Measurements from ENCODE around the gene TLCD5. TPM values are rescaled to one million over a fixed set of nuclear protein-coding genes. Genes with fewer than 3 reads are reported as not detected.

The TLCD5 gene
- total and polyA plus RNA-seq, 2 experiments from 2014 or later = 6.8 to 10.6 TPM

DNA sequence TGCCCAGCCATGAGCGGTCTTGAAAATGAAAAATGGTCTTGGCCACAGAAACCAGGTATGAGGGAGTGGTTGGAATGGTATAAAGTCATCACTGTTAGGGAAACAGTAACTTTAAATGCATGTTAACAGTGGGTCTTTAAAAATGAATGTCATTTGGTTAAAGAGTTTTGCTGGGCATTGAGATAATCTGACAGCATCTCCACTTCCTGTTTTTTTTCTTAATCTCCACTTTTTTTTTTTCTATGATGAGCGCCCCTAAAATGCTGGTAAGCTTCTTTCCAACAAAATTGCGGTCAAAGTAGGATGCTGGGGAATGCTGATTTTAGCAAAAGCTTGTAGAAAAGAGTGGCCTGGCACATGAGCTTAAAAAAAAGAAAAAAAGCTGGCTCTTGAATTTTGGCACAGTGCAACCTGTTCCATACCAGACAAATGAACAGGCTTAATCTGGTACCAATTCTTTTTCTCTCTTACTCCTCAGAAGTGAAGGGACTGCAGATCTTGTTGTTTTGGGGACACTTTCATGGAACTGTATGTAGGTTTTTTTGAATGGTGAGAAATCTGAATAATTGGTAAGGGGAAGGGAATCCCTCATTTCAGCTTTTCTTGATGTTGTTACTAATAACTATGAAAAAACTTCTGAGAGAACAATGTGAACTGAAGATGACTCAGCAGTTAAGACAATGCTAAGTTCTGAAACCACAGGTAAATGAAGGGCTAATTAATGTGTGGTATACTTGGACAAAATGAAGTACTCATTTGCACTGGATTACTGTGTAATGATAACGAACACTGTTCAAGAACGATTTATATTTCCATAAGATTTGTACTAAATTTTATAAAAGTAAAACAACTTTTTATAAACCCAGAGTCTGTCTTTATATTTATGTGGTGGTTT is 8.0 kb downstream of the TLCD5 start:
- no peak overlapping the region for H2AFZ ChIP-seq
- peak overlapping the region; percentile 21 for H3K4me2 ChIP-seq (ENCODE audit: unreplicated experiment)
- H3K79me2 ChIP-seq (ENCODE audit: insufficient read depth) = peaks cover 28% of the 10 kb centered on the region
- H3K9me3 ChIP-seq (ENCODE audit: low read depth) = no peaks in the 10 kb centered on the region
- H3F3A ChIP-seq (ENCODE audit: insufficient read depth) = peaks cover 76% of the 10 kb centered on the region
- no peaks in the 10 kb centered on the region for H3K9me2 ChIP-seq (ENCODE audit: insufficient read depth)
- no peaks in the 10 kb centered on the region for H3K27me3 ChIP-seq (replicated peaks; ENCODE audit: insufficient read depth)
- peak overlapping the region; percentile 76 for H3K27ac ChIP-seq
- peak overlapping the region; percentile 28; the same call in 1 of the 2 replicates for H3K4me3 ChIP-seq
- DNase-seq = peak; percentile 75
- H3K36me3 ChIP-seq (ENCODE audit: low read depth) = 0 out of 2 replicates have a peak, but pooled peaks cover 5% of the 10 kb centered on the region
- in situ Hi-C loops (cut with MboI) = no loop called here
- H3K9ac ChIP-seq = peak overlapping the region; percentile 27
- 51 to 54% methylated on average over 5 of the region's 5 CpGs for WGBS, 2 experiments (ENCODE audit: low coverage in 1 of 2, low lambda C conversion rate in 2 of 2, missing lambda C conversion rate in 2 of 2)
- peaks cover 38% of the 10 kb centered on the region for H3K4me1 ChIP-seq (ENCODE audit: insufficient read depth)
- no peak for TF ChIP-seq EZH2 (IDR thresholded peaks at IDR 0.05; ENCODE audit: insufficient read depth, poor library complexity, severe bottlenecking)
- H4K20me1 ChIP-seq (ENCODE audit: insufficient read depth) = no peaks in the 10 kb centered on the region

DNA sequence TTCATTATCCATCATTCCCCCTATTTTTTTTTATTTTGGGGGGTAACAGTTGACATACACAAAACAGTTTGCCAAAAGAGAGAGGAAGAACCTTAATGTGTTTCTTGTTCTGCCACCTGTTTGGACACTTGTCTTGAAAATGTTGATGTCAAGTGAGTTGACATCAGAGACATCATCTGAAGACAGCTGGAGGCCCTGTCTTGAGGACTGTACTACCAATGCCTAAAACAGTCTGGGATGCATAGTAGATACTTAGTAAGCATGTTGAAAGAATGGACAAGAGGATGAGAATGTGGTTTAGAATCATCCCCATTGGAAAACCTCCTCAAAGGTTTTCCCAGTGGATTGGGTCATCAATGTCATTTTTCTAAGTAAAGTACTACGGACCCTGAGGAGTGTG is 8.7 kb downstream of the TLCD5 start:
- no peaks in the 10 kb centered on the region for H3K9me3 ChIP-seq (ENCODE audit: low read depth)
- in situ Hi-C loops (cut with MboI) = no loop called here
- DNase-seq = no peak

GRCh38 chr11:120334332-120334731 is 9.2 kb downstream of the TLCD5 start:
- H3K27me3 ChIP-seq (replicated peaks; ENCODE audit: insufficient read depth) = no peaks in the 10 kb centered on the region
- H3K9ac ChIP-seq = no peak overlapping the region
- H3K4me2 ChIP-seq (ENCODE audit: unreplicated experiment) = no peak overlapping the region
- peak overlapping the region; percentile 76; the same call in 1 of the 2 replicates for H3K27ac ChIP-seq
- H3K79me2 ChIP-seq (ENCODE audit: insufficient read depth) = peaks cover 35% of the 10 kb centered on the region
- no peaks in the 10 kb centered on the region for H3K9me3 ChIP-seq (ENCODE audit: low read depth)
- in situ Hi-C loops (cut with MboI) = no loop called here
- H3K4me3 ChIP-seq = no peak overlapping the region
- H2AFZ ChIP-seq = no peak overlapping the region
- DNase-seq = no peak
- no peaks in the 10 kb centered on the region for H3K9me2 ChIP-seq (ENCODE audit: insufficient read depth)
- H3K4me1 ChIP-seq (ENCODE audit: insufficient read depth) = peaks cover 43% of the 10 kb centered on the region
- 10 to 13% methylated on average over 1 of the region's 1 CpG for WGBS, 2 experiments (ENCODE audit: low coverage in 1 of 2, low lambda C conversion rate in 2 of 2, missing lambda C conversion rate in 2 of 2)
- no peak for TF ChIP-seq EZH2phosphoT487 (IDR thresholded peaks at IDR 0.05; ENCODE audit: insufficient read depth, low read depth)
- TF ChIP-seq EZH2 (IDR thresholded peaks at IDR 0.05; ENCODE audit: insufficient read depth, poor library complexity, severe bottlenecking) = no peak
- H3K36me3 ChIP-seq (ENCODE audit: low read depth) = 0 out of 2 replicates have a peak, but pooled peaks cover 5% of the 10 kb centered on the region
- H3F3A ChIP-seq (ENCODE audit: insufficient read depth) = peaks cover 83% of the 10 kb centered on the region
- H4K20me1 ChIP-seq (ENCODE audit: insufficient read depth) = no peaks in the 10 kb centered on the region

More for the DNA sequence above, 8.7 kb downstream of the TLCD5 start:
- WGBS, 2 experiments (ENCODE audit: low coverage in 1 of 2, low lambda C conversion rate in 2 of 2, missing lambda C conversion rate in 2 of 2) = 92 to 100% methylated on average over 1 of the region's 1 CpG
- Histone ChIP-seq H3F3A (ENCODE audit: insufficient read depth) (peaks cover 81% of the 10 kb centered on the region), H3K4me3 (peak overlapping the region; percentile 17; the same call in 1 of the 2 replicates), H2AFZ (no peak overlapping the region), H3K9ac (peak overlapping the region; percentile 27; the same call in 1 of the 2 replicates), H3K4me1 (ENCODE audit: insufficient read depth) (peaks cover 38% of the 10 kb centered on the region), H3K27me3 (replicated peaks; ENCODE audit: insufficient read depth) (no peaks in the 10 kb centered on the region), H4K20me1 (ENCODE audit: insufficient read depth) (no peaks in the 10 kb centered on the region), H3K9me2 (ENCODE audit: insufficient read depth) (no peaks in the 10 kb centered on the region), H3K4me2 (ENCODE audit: unreplicated experiment) (peak overlapping the region; percentile 21), H3K36me3 (ENCODE audit: low read depth) (0 out of 2 replicates have a peak, but pooled peaks cover 5% of the 10 kb centered on the region), H3K27ac (peak overlapping the region; percentile 76), H3K79me2 (ENCODE audit: insufficient read depth) (peaks cover 30% of the 10 kb centered on the region)
- TF ChIP-seq EZH2phosphoT487 (IDR thresholded peaks at IDR 0.05; ENCODE audit: insufficient read depth, low read depth) = no peak
- no peak for TF ChIP-seq EZH2 (IDR thresholded peaks at IDR 0.05; ENCODE audit: insufficient read depth, poor library complexity, severe bottlenecking)

GRCh38 chr11:120334894-120335462 is 9.9 kb downstream of the TLCD5 start:
- 1% methylated on average over 8 of the region's 8 CpGs for WGBS, 2 experiments (ENCODE audit: low coverage in 1 of 2, low lambda C conversion rate in 2 of 2, missing lambda C conversion rate in 2 of 2)
- peaks cover 49% of the 10 kb centered on the region for H3K4me1 ChIP-seq (ENCODE audit: insufficient read depth)

More at GRCh38 chr11:120334894-120335462, 9.9 kb downstream of the TLCD5 start:
- H3K27me3 ChIP-seq (replicated peaks; ENCODE audit: insufficient read depth) = no peaks in the 10 kb centered on the region
- peaks cover 82% of the 10 kb centered on the region for H3F3A ChIP-seq (ENCODE audit: insufficient read depth)
- DNase-seq = peak; percentile 84
- H3K9me2 ChIP-seq (ENCODE audit: insufficient read depth) = no peaks in the 10 kb centered on the region
- peak overlapping the region; percentile 96 for H3K4me3 ChIP-seq
- peak overlapping the region; percentile 90 for H3K9ac ChIP-seq
- peak overlapping the region; percentile 82 for H3K27ac ChIP-seq
- TF ChIP-seq EZH2phosphoT487 (IDR thresholded peaks at IDR 0.05; ENCODE audit: insufficient read depth, low read depth) (no peak), EZH2 (IDR thresholded peaks at IDR 0.05; ENCODE audit: insufficient read depth, poor library complexity, severe bottlenecking) (no peak)
- in situ Hi-C loops (cut with MboI) = no loop called here
- H3K36me3 ChIP-seq (ENCODE audit: low read depth) = 0 out of 2 replicates have a peak, but pooled peaks cover 2% of the 10 kb centered on the region
- H3K9me3 ChIP-seq (ENCODE audit: low read depth) = no peaks in the 10 kb centered on the region
- peak overlapping the region; percentile 89 for H2AFZ ChIP-seq
- H4K20me1 ChIP-seq (ENCODE audit: insufficient read depth) = no peaks in the 10 kb centered on the region
- H3K79me2 ChIP-seq (ENCODE audit: insufficient read depth) = peaks cover 41% of the 10 kb centered on the region
- H3K4me2 ChIP-seq (ENCODE audit: unreplicated experiment) = peak overlapping the region; percentile 93
